Endothelial cell (in vitro differentiated cells): Measurements from ENCODE around the gene ARHGAP26. TPM values are rescaled to one million over a fixed set of nuclear protein-coding genes. Genes with fewer than 3 reads are reported as not detected.

Source experiments
- DNase-seq: peaks from one replicate; pipeline ENCODE4 v3.0.0; 2021; ENCODE audit warnings: low spot score
- H3K27ac Mint-ChIP-seq: one replicate; pipeline ENCODE4 v1.8.0; 2021; ENCODE audit warnings: mixed read lengths, inconsistent platforms; ENCODE audit not compliant: unreplicated experiment
- H3K27me3 Mint-ChIP-seq: one replicate; pipeline ENCODE4 v1.8.0; 2021; ENCODE audit warnings: mild to moderate bottlenecking, moderate library complexity, mixed read lengths, inconsistent platforms; ENCODE audit not compliant: unreplicated experiment
- H3K36me3 Mint-ChIP-seq: one replicate; pipeline ENCODE4 v1.8.0; 2021; ENCODE audit warnings: mild to moderate bottlenecking, low read depth, mixed read lengths, inconsistent platforms; ENCODE audit not compliant: unreplicated experiment
- H3K4me1 Mint-ChIP-seq: one replicate; pipeline ENCODE4 v1.8.0; 2021; ENCODE audit warnings: mild to moderate bottlenecking, mixed read lengths, inconsistent platforms; ENCODE audit not compliant: unreplicated experiment
- H3K4me3 Mint-ChIP-seq: one replicate; pipeline ENCODE4 v1.8.0; 2021; ENCODE audit warnings: mild to moderate bottlenecking, mixed read lengths, inconsistent platforms; ENCODE audit not compliant: unreplicated experiment
- H3K9me3 Mint-ChIP-seq: one replicate; pipeline ENCODE4 v1.8.0; 2021; ENCODE audit warnings: mixed read lengths, inconsistent platforms; ENCODE audit not compliant: unreplicated experiment
- total RNA-seq: library from RNA; stranded (reverse); fragmentation: NEBNext Ultra II Directional; extraction: Animal tissue kit (Norgen Biotek cat#: 25700); gene quantifications from one replicate; pipeline ENCODE4 v1.2.1, GENCODE V29; 2021; ENCODE audit not compliant: unreplicated experiment
- TF ChIP-seq, protein P1 (sequence below): fragments of 200-600 bp; sonication (generic); IDR thresholded peaks from one replicate; pipeline ENCODE4 v1.5.0; 2021; ENCODE audit warnings: antibody characterized with exemption; ENCODE audit not compliant: unreplicated experiment

Gene ARHGAP26
- total RNA-seq, 1 donor from 2014 or later: 81.5 TPM

DNA sequence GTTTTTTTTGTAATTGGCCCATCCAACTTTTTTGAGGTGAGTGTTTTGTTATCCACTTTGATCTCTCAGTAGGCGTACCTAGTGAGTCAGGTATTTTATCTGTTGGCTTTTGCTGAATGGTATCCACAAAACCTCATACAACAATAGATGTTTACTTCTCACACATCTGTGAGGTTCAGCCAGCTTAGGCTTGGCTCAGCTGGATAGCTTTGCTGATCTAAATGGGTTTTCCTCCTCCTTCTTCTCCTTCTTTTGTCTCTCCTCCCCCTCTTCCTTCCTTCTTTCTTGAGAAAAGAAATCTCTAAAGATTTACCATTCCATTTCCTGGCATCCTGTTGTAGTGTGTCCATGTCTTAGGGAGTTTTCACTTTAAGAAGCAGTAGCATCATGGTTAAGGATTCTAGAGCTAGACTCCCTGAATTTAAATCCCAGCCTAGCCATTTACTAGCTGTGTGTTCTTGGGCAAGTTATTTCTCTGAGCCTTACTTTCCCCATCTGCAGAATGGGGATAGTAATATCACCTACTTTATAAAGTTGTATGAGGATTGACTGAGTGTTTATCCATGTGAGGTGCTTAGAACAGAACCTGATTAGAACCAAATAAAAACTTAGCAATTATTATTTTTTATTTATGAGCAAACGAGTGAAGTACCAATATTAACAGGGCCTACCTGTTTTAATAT is 126.3 kb downstream of the ARHGAP26 start:
- Mint-ChIP-seq H3K9me3 (no peaks in the 10 kb centered on the region), H3K27ac (peak overlapping the region; percentile 15), H3K4me3 (no peak overlapping the region), H3K4me1 (peaks cover 36% of the 10 kb centered on the region), H3K27me3 (peaks cover 6% of the 10 kb centered on the region), H3K36me3 (peaks cover 22% of the 10 kb centered on the region)
- DNase-seq: no peak
- TF ChIP-seq, protein P1, sequence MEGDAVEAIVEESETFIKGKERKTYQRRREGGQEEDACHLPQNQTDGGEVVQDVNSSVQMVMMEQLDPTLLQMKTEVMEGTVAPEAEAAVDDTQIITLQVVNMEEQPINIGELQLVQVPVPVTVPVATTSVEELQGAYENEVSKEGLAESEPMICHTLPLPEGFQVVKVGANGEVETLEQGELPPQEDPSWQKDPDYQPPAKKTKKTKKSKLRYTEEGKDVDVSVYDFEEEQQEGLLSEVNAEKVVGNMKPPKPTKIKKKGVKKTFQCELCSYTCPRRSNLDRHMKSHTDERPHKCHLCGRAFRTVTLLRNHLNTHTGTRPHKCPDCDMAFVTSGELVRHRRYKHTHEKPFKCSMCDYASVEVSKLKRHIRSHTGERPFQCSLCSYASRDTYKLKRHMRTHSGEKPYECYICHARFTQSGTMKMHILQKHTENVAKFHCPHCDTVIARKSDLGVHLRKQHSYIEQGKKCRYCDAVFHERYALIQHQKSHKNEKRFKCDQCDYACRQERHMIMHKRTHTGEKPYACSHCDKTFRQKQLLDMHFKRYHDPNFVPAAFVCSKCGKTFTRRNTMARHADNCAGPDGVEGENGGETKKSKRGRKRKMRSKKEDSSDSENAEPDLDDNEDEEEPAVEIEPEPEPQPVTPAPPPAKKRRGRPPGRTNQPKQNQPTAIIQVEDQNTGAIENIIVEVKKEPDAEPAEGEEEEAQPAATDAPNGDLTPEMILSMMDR: no peak

DNA sequence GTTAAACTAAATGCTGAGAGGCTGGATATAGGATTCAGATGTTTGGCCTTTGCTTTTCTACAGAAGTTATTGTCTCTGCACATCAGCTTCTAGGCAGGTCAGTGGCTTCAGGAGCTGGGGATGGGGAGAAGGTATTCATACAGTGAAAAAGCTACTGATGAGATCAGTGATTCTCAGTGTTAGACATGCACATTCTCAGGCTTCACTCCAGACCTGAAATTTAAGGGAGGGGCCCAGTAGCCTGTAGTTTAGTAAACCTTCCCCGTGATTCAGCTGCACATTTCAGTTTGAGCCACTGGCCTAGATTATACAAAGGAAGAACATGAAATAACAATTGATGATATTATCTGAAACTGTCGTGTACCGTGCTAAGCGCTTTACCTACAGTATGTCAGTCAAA is 127.2 kb downstream of the ARHGAP26 start:
- Mint-ChIP-seq H3K4me3 (no peak overlapping the region), H3K9me3 (no peaks in the 10 kb centered on the region), H3K27me3 (peaks cover 6% of the 10 kb centered on the region), H3K4me1 (peaks cover 44% of the 10 kb centered on the region), H3K27ac (no peak overlapping the region), H3K36me3 (peaks cover 29% of the 10 kb centered on the region)
- no peak for DNase-seq
- TF ChIP-seq, protein P1: no peak

- TF ChIP-seq, protein P1: no peak
- H3K27me3 Mint-ChIP-seq: peaks cover 6% of the 10 kb centered on the region
- DNase-seq: no peak
- H3K4me3 Mint-ChIP-seq: peak overlapping the region; percentile 6
- no peaks in the 10 kb centered on the region for H3K9me3 Mint-ChIP-seq
- H3K4me1 Mint-ChIP-seq: peaks cover 44% of the 10 kb centered on the region
- peak overlapping the region; percentile 74 for H3K27ac Mint-ChIP-seq
- H3K36me3 Mint-ChIP-seq: peaks cover 42% of the 10 kb centered on the region
Observed at GRCh38 chr5:142900927-142901326, 130.8 kb downstream of the ARHGAP26 start.

DNA sequence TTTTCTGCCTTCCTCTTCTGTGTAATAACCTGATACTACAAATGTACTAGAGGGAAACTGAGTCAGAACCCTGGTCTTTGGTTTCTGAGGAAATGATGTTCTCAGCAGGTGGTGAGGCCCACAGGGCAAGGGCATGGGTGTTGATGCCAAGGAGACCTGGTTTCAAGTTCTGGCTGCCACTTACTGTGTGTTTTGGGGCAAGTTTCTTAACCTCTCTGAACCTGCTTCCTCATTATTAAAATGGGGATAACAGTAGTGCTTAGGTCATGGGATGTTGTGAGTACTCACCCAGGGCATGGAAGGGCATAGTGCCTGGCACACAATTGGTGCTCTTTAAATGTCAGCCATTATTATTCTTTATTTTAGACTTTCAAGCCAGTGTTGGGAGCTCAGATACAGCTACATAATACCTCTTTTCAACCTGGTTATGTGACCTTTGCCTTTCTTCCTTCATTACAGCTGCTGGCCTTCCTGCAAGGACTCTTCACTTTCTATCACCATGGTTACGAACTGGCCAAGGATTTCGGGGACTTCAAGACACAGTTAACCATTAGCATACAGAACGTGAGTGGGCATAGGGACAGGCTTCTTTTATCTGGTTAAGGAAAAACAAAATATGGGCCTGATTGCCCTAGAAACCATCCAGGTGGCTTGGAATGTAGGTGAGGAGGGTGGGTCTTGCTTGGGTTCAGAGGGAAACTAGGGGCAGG is 131.5 kb downstream of the ARHGAP26 start:
- peaks cover 6% of the 10 kb centered on the region for H3K27me3 Mint-ChIP-seq
- H3K27ac Mint-ChIP-seq: peak overlapping the region; percentile 24
- H3K36me3 Mint-ChIP-seq: peaks cover 49% of the 10 kb centered on the region
- no peak overlapping the region for H3K4me3 Mint-ChIP-seq
- peaks cover 39% of the 10 kb centered on the region for H3K4me1 Mint-ChIP-seq
- TF ChIP-seq, protein P1: no peak
- H3K9me3 Mint-ChIP-seq: no peaks in the 10 kb centered on the region
- no peak for DNase-seq
